B cell (primary cell): ENCODE results near the gene RAPGEF1.

Experiments used
- CTCF ChIP-seq: fragments of 200-600 bp; IDR thresholded peaks from one replicate; pipeline ENCODE4 v1.8.0; 2022; ENCODE audit warnings: antibody characterized with exemption, mild to moderate bottlenecking
- EZH2 ChIP-seq: IDR thresholded peaks from 2 replicates; pipeline ENCODE4 v1.6.1; 2012; ENCODE audit warnings: borderline replicate concordance, low read depth, mild to moderate bottlenecking, moderate library complexity, low read length; ENCODE audit not compliant: insufficient read depth, poor library complexity, severe bottlenecking

- TF ChIP-seq EZH2 = no peak
- peak; percentile 64 for TF ChIP-seq CTCF
Observed at GRCh38 chr9:131747352-131747751, 7.5 kb upstream of the RAPGEF1 start.
